Naive thymus-derived CD8-positive, alpha-beta T cell (primary cell): Measurements from ENCODE around the gene POLR1D. TPM values are rescaled to one million over a fixed set of nuclear protein-coding genes. Genes with fewer than 3 reads are reported as not detected.

Experiments
- ATAC-seq, 2 donors: fragments of 150-1000 bp; cut with Tn5 transposase in 1 of 2; sonication (Bioruptor Pico), chemical (Tn5 transposase) in 1 of 2; 1 replicate in 1 of 2; 2 replicates in 1 of 2; pipeline ENCODE4 v1.10.0; 2021; ENCODE audit warnings: mild to moderate bottlenecking in 2 of 2, moderate library complexity in 2 of 2
- POLR2A ChIA-PET: fragments of 350-600 bp; sonication (Branson Sonifier 250); formaldehyde crosslinking; loops from one replicate; lab custom pipeline; 2021; ENCODE audit warnings: antibody characterized with exemption; lab: Charles Lee
- DNase-seq, 10 donors: peaks; one replicate each; pipeline versions ENCODE4 v3.0.0 to v3.0.0-alpha.2; 2020 to 2022
- H3K27ac Mint-ChIP-seq, 10 donors: one replicate each; pipeline ENCODE4 v1.8.0; 2020 to 2022; ENCODE audit warnings: mild to moderate bottlenecking in 10 of 10, mixed read lengths in 10 of 10, moderate library complexity in 4 of 10, inconsistent platforms in 1 of 10
- H3K27me3 Mint-ChIP-seq, 5 donors: one replicate each; pipeline ENCODE4 v1.8.0; 2021 to 2022; ENCODE audit warnings: mixed read lengths in 5 of 5
- H3K36me3 Mint-ChIP-seq, 3 donors: one replicate each; pipeline ENCODE4 v1.8.0; 2020 to 2022; ENCODE audit warnings: mixed read lengths in 3 of 3, mild to moderate bottlenecking in 2 of 3, inconsistent platforms in 1 of 3
- H3K4me1 Mint-ChIP-seq, 4 donors: one replicate each; pipeline ENCODE4 v1.8.0; 2021 to 2022; ENCODE audit warnings: mixed read lengths in 4 of 4
- H3K4me3 Mint-ChIP-seq, 10 donors: one replicate each; pipeline ENCODE4 v1.8.0; 2020 to 2022; ENCODE audit warnings: mild to moderate bottlenecking in 10 of 10, mixed read lengths in 10 of 10, moderate library complexity in 6 of 10, inconsistent platforms in 1 of 10
- H3K9me3 Mint-ChIP-seq, 9 donors: one replicate each; pipeline ENCODE4 v1.8.0; 2020 to 2022; ENCODE audit warnings: mixed read lengths in 9 of 9, mild to moderate bottlenecking in 3 of 9, inconsistent platforms in 1 of 9, moderate library complexity in 1 of 9
- polyA plus RNA-seq, 3 donors: library from polyadenylated mRNA; unstranded; fragments of 300-500 nt; fragmentation: Illumina TruSeq; gene quantifications; one replicate each; pipeline ENCODE4 v1.2.3, GENCODE V29; 2021
- total RNA-seq, 8 experiments: library from RNA in 2 of 8; stranded (reverse) in 2 of 8; gene quantifications; one replicate each; pipeline ENCODE4 v1.2.3 and lab custom pipeline; 2021 to 2026

Gene POLR1D
- total and polyA plus RNA-seq, 5 experiments from 2014 or later: 115 to 165 (median 136) TPM

GRCh38 chr13:27643334-27644132 lies 21.8 kb downstream of the POLR1D start:
- peaks cover 33 to 62% (median 49%) of the 10 kb centered on the region in 4 donors for H3K4me1 Mint-ChIP-seq
- peak overlapping the region in 1 of 10 donors; percentile 34 for H3K27ac Mint-ChIP-seq
- POLR2A ChIA-PET: no interaction called here

GRCh38 chr13:27644302-27644701 lies 22.6 kb downstream of the POLR1D start:
- Mint-ChIP-seq H3K4me3 (no peak overlapping the region), H3K27ac (peak overlapping the region in 1 of 10 donors; percentile 28), H3K9me3 (peaks cover 0 to 5% (median 0%) of the 10 kb centered on the region in 9 donors), H3K4me1 (peaks cover 29 to 54% (median 43%) of the 10 kb centered on the region in 4 donors), H3K27me3 (no peaks in the 10 kb centered on the region), H3K36me3 (peaks cover 15 to 38% (median 18%) of the 10 kb centered on the region in 3 donors)
- POLR2A ChIA-PET: no interaction called here
- DNase-seq (no peak), ATAC-seq (no peak)

More at GRCh38 chr13:27643334-27644132, 21.8 kb downstream of the POLR1D start:
- DNase-seq (no peak), ATAC-seq (no peak)
- Mint-ChIP-seq H3K36me3 (peaks cover 8 to 35% (median 16%) of the 10 kb centered on the region in 3 donors), H3K9me3 (no peaks in the 10 kb centered on the region), H3K4me3 (no peak overlapping the region), H3K27me3 (no peaks in the 10 kb centered on the region)

- no peak for ATAC-seq
- no peak overlapping the region for H3K27ac Mint-ChIP-seq
- H3K27me3 Mint-ChIP-seq: no peaks in the 10 kb centered on the region
- peaks cover under 1 to 13% (median 6%) of the 10 kb centered on the region in 4 donors for H3K4me1 Mint-ChIP-seq
- peaks cover 0 to 19% (median 9%) of the 10 kb centered on the region in 9 donors for H3K9me3 Mint-ChIP-seq
- POLR2A ChIA-PET: no interaction called here
- H3K36me3 Mint-ChIP-seq: peaks cover 28 to 62% (median 46%) of the 10 kb centered on the region in 3 donors
- no peak for DNase-seq
- H3K4me3 Mint-ChIP-seq: no peak overlapping the region
Measured at GRCh38 chr13:27650312-27650711, 28.6 kb downstream of the POLR1D start.

- Mint-ChIP-seq H3K36me3 (peaks cover 18 to 49% (median 34%) of the 10 kb centered on the region in 3 donors), H3K9me3 (peaks cover 0 to 16% (median 9%) of the 10 kb centered on the region in 9 donors), H3K4me1 (peaks cover 2 to 16% (median 7%) of the 10 kb centered on the region in 4 donors), H3K4me3 (no peak overlapping the region), H3K27me3 (no peaks in the 10 kb centered on the region), H3K27ac (no peak overlapping the region)
- DNase-seq (no peak), ATAC-seq (no peak)
- POLR2A ChIA-PET: no interaction called here
Measured at GRCh38 chr13:27654059-27654458, 32.4 kb downstream of the POLR1D start.

GRCh38 chr13:27654816-27655215 lies 33.1 kb downstream of the POLR1D start:
- Mint-ChIP-seq H3K4me1 (peaks cover 2 to 22% (median 7%) of the 10 kb centered on the region in 4 donors), H3K9me3 (peaks cover 0 to 9% (median 7%) of the 10 kb centered on the region in 9 donors), H3K27ac (peak overlapping the region in 1 of 10 donors; percentile 6), H3K4me3 (no peak overlapping the region), H3K27me3 (no peaks in the 10 kb centered on the region), H3K36me3 (peaks cover 13 to 42% (median 28%) of the 10 kb centered on the region in 3 donors)
- ATAC-seq (no peak), DNase-seq (no peak)
- POLR2A ChIA-PET: no interaction called here

- Mint-ChIP-seq H3K9me3 (no peaks in the 10 kb centered on the region), H3K27ac (peak overlapping the region in 1 of 10 donors; percentile 34), H3K4me1 (peaks cover 2 to 40% (median 11%) of the 10 kb centered on the region in 4 donors), H3K4me3 (no peak overlapping the region), H3K27me3 (no peaks in the 10 kb centered on the region), H3K36me3 (peaks cover 0 to 22% (median 10%) of the 10 kb centered on the region in 3 donors)
- POLR2A ChIA-PET: no interaction called here
- ATAC-seq (no peak), DNase-seq (no peak)
Measured at GRCh38 chr13:27657724-27658123, 36.0 kb downstream of the POLR1D start.

GRCh38 chr13:27658546-27658945 lies 36.9 kb downstream of the POLR1D start:
- no peak overlapping the region for H3K4me3 Mint-ChIP-seq
- POLR2A ChIA-PET: interaction anchor here (0.7 to 1.3 kb wide), 2 partner anchors 10 to 36 kb away, joined by 3 read pairs; partner anchors contain the start of gene POLR1D
- no peaks in the 10 kb centered on the region for H3K9me3 Mint-ChIP-seq
- H3K27ac Mint-ChIP-seq: no peak overlapping the region
- peaks cover 0 to 19% (median 10%) of the 10 kb centered on the region in 3 donors for H3K36me3 Mint-ChIP-seq
- no peak for ATAC-seq
- H3K4me1 Mint-ChIP-seq: peaks cover 2 to 46% (median 12%) of the 10 kb centered on the region in 4 donors
- DNase-seq: no peak
- no peaks in the 10 kb centered on the region for H3K27me3 Mint-ChIP-seq

GRCh38 chr13:27659145-27659865 lies 37.6 kb downstream of the POLR1D start:
- ATAC-seq (no peak), DNase-seq (no peak)
- Mint-ChIP-seq H3K4me1 (peaks cover 2 to 50% (median 14%) of the 10 kb centered on the region in 4 donors), H3K9me3 (no peaks in the 10 kb centered on the region), H3K27ac (peak overlapping the region in 2 of 10 donors; percentile 47 to 58), H3K36me3 (peaks cover 0 to 13% (median 4%) of the 10 kb centered on the region in 3 donors), H3K27me3 (no peaks in the 10 kb centered on the region), H3K4me3 (no peak overlapping the region)
- POLR2A ChIA-PET: interaction anchor here (0.7 to 1.3 kb wide), 2 partner anchors 9 to 37 kb away, joined by 3 read pairs; partner anchors contain the start of gene POLR1D

GRCh38 chr13:27660511-27660910 lies 38.8 kb downstream of the POLR1D start:
- H3K9me3 Mint-ChIP-seq: no peaks in the 10 kb centered on the region
- no peak for DNase-seq
- POLR2A ChIA-PET: no interaction called here
- peaks cover 0 to 22% (median 4%) of the 10 kb centered on the region in 3 donors for H3K36me3 Mint-ChIP-seq
- H3K4me3 Mint-ChIP-seq: no peak overlapping the region
- ATAC-seq: no peak
- H3K27ac Mint-ChIP-seq: peak overlapping the region in 1 of 10 donors; percentile 10
- no peaks in the 10 kb centered on the region for H3K27me3 Mint-ChIP-seq
- H3K4me1 Mint-ChIP-seq: peaks cover 2 to 45% (median 14%) of the 10 kb centered on the region in 4 donors

GRCh38 chr13:27661017-27661416 lies 39.3 kb downstream of the POLR1D start:
- DNase-seq (no peak), ATAC-seq (no peak)
- Mint-ChIP-seq H3K9me3 (no peaks in the 10 kb centered on the region), H3K4me3 (no peak overlapping the region), H3K36me3 (peaks cover 0 to 25% (median 4%) of the 10 kb centered on the region in 3 donors), H3K27me3 (no peaks in the 10 kb centered on the region), H3K4me1 (peaks cover 2 to 41% (median 12%) of the 10 kb centered on the region in 4 donors), H3K27ac (peak overlapping the region in 2 of 10 donors; percentile 10 to 14)
- POLR2A ChIA-PET: no interaction called here

GRCh38 chr13:27662738-27663470 lies 41.2 kb downstream of the POLR1D start:
- H3K27me3 Mint-ChIP-seq: no peaks in the 10 kb centered on the region
- H3K4me3 Mint-ChIP-seq: no peak overlapping the region
- H3K36me3 Mint-ChIP-seq: peaks cover 0 to 26% (median 0%) of the 10 kb centered on the region in 3 donors
- no peak for ATAC-seq
- H3K9me3 Mint-ChIP-seq: no peaks in the 10 kb centered on the region
- no peak for DNase-seq
- peak overlapping the region in 5 of 10 donors; percentile 11 to 69 (median 29) for H3K27ac Mint-ChIP-seq
- POLR2A ChIA-PET: no interaction called here
- peaks cover 0 to 37% (median 10%) of the 10 kb centered on the region in 4 donors for H3K4me1 Mint-ChIP-seq

GRCh38 chr13:27663947-27664346 lies 42.3 kb downstream of the POLR1D start:
- no peak for ATAC-seq
- Mint-ChIP-seq H3K9me3 (no peaks in the 10 kb centered on the region), H3K4me1 (peaks cover 0 to 36% (median 10%) of the 10 kb centered on the region in 4 donors), H3K36me3 (peaks cover 0 to 23% (median 0%) of the 10 kb centered on the region in 3 donors), H3K4me3 (no peak overlapping the region), H3K27ac (peak overlapping the region in 6 of 10 donors; percentile 30 to 75 (median 51)), H3K27me3 (no peaks in the 10 kb centered on the region)
- POLR2A ChIA-PET: no interaction called here
- no peak for DNase-seq
